ENCODE measurements around the gene PDK3. TPM values are rescaled to one million over a fixed set of nuclear protein-coding genes. Genes with fewer than 3 reads are reported as not detected.

Gene PDK3
- polyA plus RNA-seq, 1 of the 3 experiments (the other 2 are of a cell fraction) = 2.5 TPM

DNA sequence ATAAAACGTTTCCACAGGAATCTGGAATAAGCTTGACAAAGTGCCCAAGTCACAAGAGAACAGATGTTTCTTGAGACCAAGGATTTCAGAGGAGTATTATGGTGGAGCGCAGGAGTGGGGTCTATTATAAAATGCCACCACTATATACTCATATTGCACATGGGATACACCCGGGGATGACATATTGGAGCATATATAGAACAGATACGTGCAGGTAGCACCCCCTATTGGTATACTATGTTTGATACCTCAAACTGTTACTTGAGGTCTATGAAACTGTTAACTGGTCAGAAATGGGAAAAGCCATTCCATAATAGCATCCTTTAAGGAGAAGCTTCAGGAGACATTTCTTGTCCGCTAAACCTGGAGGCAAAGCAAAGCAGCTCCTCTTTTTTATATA lies 96.0 kb downstream of the PDK3 start:
- Histone ChIP-seq H3K27me3 (ENCODE audit: insufficient read depth) (no peaks in the 10 kb centered on the region; the same call in 1 of the 2 replicates), H3K4me1 (ENCODE audit: control insufficient read depth in 1 of 2, insufficient read depth in 2 of 2, low read depth in 1 of 2, low read length in 1 of 2) (no peaks in the 10 kb centered on the region), H3K27ac (ENCODE audit: low read depth in 2 of 2, low read length in 1 of 2) (no peak overlapping the region), H2AFZ (ENCODE audit: low read depth) (no peak overlapping the region), H3K36me3 (replicated peaks in 1 of 2; ENCODE audit: control insufficient read depth in 1 of 2, insufficient read depth in 2 of 2, low read length in 1 of 2) (no peaks in the 10 kb centered on the region), H4K20me1 (ENCODE audit: insufficient read depth) (no peaks in the 10 kb centered on the region), H3K9me2 (no peaks in the 10 kb centered on the region), H3K9ac (no peak overlapping the region), H3K4me2 (no peak overlapping the region), H3K4me3 (ENCODE audit: low read depth in 2 of 2, low read length in 1 of 2) (no peak overlapping the region), H3F3A (replicated peaks; ENCODE audit: insufficient read depth) (no peaks in the 10 kb centered on the region), H3K79me2 (ENCODE audit: insufficient read depth) (no peaks in the 10 kb centered on the region), H3K9me3 (no peaks in the 10 kb centered on the region)
- DNase-seq = peak; percentile 8
- 42% methylated on average over 5 of the region's 5 CpGs for WGBS (ENCODE audit: low lambda C conversion rate)
- ChIA-PET CTCF (interaction anchor here (0.6 to 0.7 kb wide), 2 partner anchors 9 to 199 kb away, joined by 3 to 4 read pairs; no protein-coding TSS in a partner anchor), POLR2A (no interaction called here)
- 0 out of 2 replicates have a peak, but pooled peaks have one; percentile 13 for TF ChIP-seq RAD21 (IDR thresholded peaks at IDR 0.05; ENCODE audit: low read length)
- TF ChIP-seq, protein P1, sequence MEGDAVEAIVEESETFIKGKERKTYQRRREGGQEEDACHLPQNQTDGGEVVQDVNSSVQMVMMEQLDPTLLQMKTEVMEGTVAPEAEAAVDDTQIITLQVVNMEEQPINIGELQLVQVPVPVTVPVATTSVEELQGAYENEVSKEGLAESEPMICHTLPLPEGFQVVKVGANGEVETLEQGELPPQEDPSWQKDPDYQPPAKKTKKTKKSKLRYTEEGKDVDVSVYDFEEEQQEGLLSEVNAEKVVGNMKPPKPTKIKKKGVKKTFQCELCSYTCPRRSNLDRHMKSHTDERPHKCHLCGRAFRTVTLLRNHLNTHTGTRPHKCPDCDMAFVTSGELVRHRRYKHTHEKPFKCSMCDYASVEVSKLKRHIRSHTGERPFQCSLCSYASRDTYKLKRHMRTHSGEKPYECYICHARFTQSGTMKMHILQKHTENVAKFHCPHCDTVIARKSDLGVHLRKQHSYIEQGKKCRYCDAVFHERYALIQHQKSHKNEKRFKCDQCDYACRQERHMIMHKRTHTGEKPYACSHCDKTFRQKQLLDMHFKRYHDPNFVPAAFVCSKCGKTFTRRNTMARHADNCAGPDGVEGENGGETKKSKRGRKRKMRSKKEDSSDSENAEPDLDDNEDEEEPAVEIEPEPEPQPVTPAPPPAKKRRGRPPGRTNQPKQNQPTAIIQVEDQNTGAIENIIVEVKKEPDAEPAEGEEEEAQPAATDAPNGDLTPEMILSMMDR (IDR thresholded peaks at IDR 0.05) = peak; percentile 34; the same call in 1 of the 2 replicates
- no peak for TF ChIP-seq NRF1 (IDR thresholded peaks at IDR 0.05; ENCODE audit: low read depth, low read length)

DNA sequence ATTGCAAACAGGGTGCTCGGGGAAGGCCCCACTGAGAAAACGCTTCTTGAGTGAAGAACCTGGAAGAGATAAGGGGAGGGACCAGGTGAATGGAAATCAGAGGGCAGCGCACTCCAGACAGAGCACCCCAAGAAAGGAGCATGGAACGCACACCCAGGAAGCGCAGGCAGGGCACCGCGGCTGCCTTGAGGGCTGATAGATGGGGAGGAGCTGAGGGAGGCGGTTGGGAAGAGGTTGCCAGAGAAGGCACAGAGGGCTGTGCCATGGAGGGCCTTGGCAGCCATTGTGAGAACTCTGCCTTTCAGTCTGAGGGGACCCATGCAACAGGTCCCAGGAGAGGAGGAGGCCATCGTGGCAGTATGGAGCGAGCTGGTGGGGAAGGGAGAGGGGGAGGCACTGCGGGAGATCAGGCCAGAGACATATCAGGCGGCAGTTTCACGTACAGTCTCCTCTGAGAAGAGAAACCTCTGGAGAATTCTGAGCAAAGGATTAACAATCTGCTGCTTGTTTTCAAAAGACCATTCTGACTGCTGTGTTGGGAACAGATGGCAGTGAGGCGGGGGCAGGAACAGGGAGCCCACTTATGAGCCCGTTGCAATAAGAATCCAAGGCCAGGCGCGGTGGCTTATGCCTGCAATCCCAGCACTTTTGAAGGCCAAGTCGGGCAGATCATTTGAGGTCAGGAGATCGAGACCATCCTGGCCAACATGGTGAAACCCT lies 98.4 kb downstream of the PDK3 start:
- no peak for DNase-seq
- Histone ChIP-seq H3K9ac (no peak overlapping the region), H3K4me3 (ENCODE audit: low read depth in 2 of 2, low read length in 1 of 2) (no peak overlapping the region), H3F3A (replicated peaks; ENCODE audit: insufficient read depth) (no peaks in the 10 kb centered on the region), H3K27me3 (ENCODE audit: insufficient read depth) (no peaks in the 10 kb centered on the region; the same call in 1 of the 2 replicates), H3K4me1 (ENCODE audit: control insufficient read depth in 1 of 2, insufficient read depth in 2 of 2, low read depth in 1 of 2, low read length in 1 of 2) (no peaks in the 10 kb centered on the region), H2AFZ (ENCODE audit: low read depth) (no peak overlapping the region), H3K79me2 (ENCODE audit: insufficient read depth) (no peaks in the 10 kb centered on the region), H3K36me3 (replicated peaks in 1 of 2; ENCODE audit: control insufficient read depth in 1 of 2, insufficient read depth in 2 of 2, low read length in 1 of 2) (no peaks in the 10 kb centered on the region), H3K9me3 (no peaks in the 10 kb centered on the region), H3K27ac (ENCODE audit: low read depth in 2 of 2, low read length in 1 of 2) (no peak overlapping the region), H3K9me2 (no peaks in the 10 kb centered on the region), H4K20me1 (ENCODE audit: insufficient read depth) (no peaks in the 10 kb centered on the region), H3K4me2 (no peak overlapping the region)
- 43% methylated on average over 19 of the region's 19 CpGs for WGBS (ENCODE audit: low lambda C conversion rate)
- ChIA-PET CTCF (no interaction called here), POLR2A (no interaction called here)
- no peak for TF ChIP-seq CHD2 (IDR thresholded peaks at IDR 0.05; ENCODE audit: low read length, partially characterized antibody)
- TF ChIP-seq, protein P2, sequence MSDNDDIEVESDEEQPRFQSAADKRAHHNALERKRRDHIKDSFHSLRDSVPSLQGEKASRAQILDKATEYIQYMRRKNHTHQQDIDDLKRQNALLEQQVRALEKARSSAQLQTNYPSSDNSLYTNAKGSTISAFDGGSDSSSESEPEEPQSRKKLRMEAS (IDR thresholded peaks at IDR 0.05; ENCODE audit: low read depth) = no peak
- TF ChIP-seq, protein P1 (IDR thresholded peaks at IDR 0.05) = no peak
- TF ChIP-seq, protein P3, sequence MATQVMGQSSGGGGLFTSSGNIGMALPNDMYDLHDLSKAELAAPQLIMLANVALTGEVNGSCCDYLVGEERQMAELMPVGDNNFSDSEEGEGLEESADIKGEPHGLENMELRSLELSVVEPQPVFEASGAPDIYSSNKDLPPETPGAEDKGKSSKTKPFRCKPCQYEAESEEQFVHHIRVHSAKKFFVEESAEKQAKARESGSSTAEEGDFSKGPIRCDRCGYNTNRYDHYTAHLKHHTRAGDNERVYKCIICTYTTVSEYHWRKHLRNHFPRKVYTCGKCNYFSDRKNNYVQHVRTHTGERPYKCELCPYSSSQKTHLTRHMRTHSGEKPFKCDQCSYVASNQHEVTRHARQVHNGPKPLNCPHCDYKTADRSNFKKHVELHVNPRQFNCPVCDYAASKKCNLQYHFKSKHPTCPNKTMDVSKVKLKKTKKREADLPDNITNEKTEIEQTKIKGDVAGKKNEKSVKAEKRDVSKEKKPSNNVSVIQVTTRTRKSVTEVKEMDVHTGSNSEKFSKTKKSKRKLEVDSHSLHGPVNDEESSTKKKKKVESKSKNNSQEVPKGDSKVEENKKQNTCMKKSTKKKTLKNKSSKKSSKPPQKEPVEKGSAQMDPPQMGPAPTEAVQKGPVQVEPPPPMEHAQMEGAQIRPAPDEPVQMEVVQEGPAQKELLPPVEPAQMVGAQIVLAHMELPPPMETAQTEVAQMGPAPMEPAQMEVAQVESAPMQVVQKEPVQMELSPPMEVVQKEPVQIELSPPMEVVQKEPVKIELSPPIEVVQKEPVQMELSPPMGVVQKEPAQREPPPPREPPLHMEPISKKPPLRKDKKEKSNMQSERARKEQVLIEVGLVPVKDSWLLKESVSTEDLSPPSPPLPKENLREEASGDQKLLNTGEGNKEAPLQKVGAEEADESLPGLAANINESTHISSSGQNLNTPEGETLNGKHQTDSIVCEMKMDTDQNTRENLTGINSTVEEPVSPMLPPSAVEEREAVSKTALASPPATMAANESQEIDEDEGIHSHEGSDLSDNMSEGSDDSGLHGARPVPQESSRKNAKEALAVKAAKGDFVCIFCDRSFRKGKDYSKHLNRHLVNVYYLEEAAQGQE (IDR thresholded peaks at IDR 0.05; ENCODE audit: low read depth, low read length) = no peak

Data from SK-N-SH (cell line).